ENCODE results near the gene ATP2C1.
"Not testable (repeated sequence)": the region's sequence is repeated elsewhere in the genome, so short reads cannot be mapped to it uniquely, and the experiment has no call there.

The ATP2C1 gene

DNA sequence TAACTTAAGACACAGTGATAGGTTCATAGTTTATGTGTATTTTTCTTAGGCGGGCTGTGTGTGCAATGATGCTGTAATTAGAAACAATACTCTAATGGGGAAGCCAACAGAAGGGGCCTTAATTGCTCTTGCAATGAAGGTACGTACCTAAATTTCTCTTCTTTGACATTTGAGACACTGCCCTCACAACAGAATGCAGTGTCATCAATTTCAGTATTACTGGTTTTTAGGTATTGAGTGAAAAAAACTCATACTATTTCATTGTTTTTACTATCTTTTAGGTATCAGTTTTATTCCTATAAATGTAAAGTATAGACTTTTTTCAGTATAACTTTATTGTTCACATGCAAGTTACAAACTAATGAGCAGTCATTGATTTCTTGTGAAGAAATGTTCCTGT is 73.4 kb downstream of the ATP2C1 start:
- DNase-seq: no peak
- no peaks in the 10 kb centered on the region for H3K4me1 Mint-ChIP-seq
- no peaks in the 10 kb centered on the region for H3K9me3 Mint-ChIP-seq
- H3K27me3 Mint-ChIP-seq: no peaks in the 10 kb centered on the region
- CTCF ChIA-PET: no interaction called here
- H3K27ac Mint-ChIP-seq: no peak overlapping the region
- H3K4me3 Mint-ChIP-seq: no peak overlapping the region
- peaks cover 49% of the 10 kb centered on the region for H3K36me3 Mint-ChIP-seq

DNA sequence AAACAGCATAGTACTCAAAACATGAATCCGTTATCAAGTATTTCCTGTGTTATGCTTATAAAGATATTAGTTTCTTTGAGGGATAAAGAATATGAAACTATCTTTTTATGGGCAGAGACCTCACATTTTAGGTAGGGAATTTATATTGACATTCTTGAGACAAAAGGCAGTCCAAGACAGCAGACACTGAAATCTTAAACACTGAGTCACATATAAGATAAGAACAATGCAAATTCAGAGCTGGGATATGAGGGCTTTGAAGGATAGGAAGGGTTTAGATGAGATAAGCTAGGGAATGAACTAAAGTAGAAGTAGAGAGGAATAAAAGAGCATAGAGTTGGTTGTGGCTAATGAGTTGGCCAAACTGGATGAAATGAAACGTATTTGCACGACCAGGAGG is 74.3 kb downstream of the ATP2C1 start:
- CTCF ChIA-PET: no interaction called here

DNA sequence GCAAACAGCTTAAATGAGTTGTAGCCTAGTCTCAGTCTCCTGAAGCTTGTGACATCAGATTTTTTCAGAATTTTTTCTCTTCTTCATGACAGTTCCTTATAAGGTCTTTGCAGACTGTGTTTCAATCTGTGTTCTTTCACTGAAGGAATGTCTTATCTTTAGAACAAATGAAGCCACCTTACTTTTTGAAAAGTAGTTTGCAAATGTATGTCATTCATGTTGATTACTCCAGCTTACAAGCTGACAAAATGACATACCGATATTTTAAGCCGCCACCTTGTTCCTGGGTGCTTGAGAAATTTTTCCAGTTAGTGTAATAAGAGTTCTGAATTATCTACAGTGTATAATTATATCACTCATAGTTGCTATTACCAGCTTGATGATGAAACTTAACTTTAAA is 75.7 kb downstream of the ATP2C1 start:
- H3K4me1 Mint-ChIP-seq: no peaks in the 10 kb centered on the region
- no peaks in the 10 kb centered on the region for H3K27me3 Mint-ChIP-seq
- no peak for DNase-seq
- peaks cover 56% of the 10 kb centered on the region for H3K36me3 Mint-ChIP-seq
- H3K9me3 Mint-ChIP-seq: no peaks in the 10 kb centered on the region
- CTCF ChIA-PET: no interaction called here
- peak overlapping the region; percentile 20 for H3K27ac Mint-ChIP-seq
- H3K4me3 Mint-ChIP-seq: no peak overlapping the region

More for the DNA sequence above, 74.3 kb downstream of the ATP2C1 start:
- H3K9me3 Mint-ChIP-seq: no peaks in the 10 kb centered on the region
- H3K36me3 Mint-ChIP-seq: peaks cover 56% of the 10 kb centered on the region
- H3K27me3 Mint-ChIP-seq: no peaks in the 10 kb centered on the region
- H3K4me3 Mint-ChIP-seq: no peak overlapping the region
- no peaks in the 10 kb centered on the region for H3K4me1 Mint-ChIP-seq
- H3K27ac Mint-ChIP-seq: no peak overlapping the region
- DNase-seq: no peak

DNA sequence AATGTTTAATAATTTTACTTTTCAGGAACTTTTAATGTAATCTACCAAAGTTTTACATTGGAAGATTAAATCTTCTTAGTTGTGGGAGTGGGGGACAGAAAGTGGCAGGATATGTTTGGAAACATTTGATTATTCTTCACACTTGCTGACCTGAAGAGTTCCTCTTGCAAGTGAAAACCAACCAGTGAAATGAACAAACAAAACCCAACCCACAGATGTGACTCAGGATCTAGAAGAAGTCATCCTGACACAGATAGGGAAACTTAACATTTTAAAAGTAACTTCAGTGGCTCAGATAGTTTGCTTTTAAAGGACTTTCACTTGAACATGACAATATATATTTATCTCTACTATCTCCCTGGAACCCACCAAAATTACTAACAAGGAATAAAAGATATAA is 77.3 kb downstream of the ATP2C1 start:
- no peak for DNase-seq
- CTCF ChIA-PET: no interaction called here
- no peak overlapping the region for H3K4me3 Mint-ChIP-seq
- H3K27ac Mint-ChIP-seq: no peak overlapping the region
- no peaks in the 10 kb centered on the region for H3K27me3 Mint-ChIP-seq
- H3K4me1 Mint-ChIP-seq: no peaks in the 10 kb centered on the region
- H3K9me3 Mint-ChIP-seq: no peaks in the 10 kb centered on the region
- peaks cover 49% of the 10 kb centered on the region for H3K36me3 Mint-ChIP-seq

GRCh38 chr3:130972592-130972991 is 78.7 kb downstream of the ATP2C1 start:
- Mint-ChIP-seq H3K27ac (peak overlapping the region; percentile 66), H3K36me3 (peaks cover 42% of the 10 kb centered on the region)
- H3K4me1 Mint-ChIP-seq, H3K27me3 Mint-ChIP-seq, CTCF ChIA-PET, H3K4me3 Mint-ChIP-seq, H3K9me3 Mint-ChIP-seq, DNase-seq: not testable (repeated sequence)

DNA sequence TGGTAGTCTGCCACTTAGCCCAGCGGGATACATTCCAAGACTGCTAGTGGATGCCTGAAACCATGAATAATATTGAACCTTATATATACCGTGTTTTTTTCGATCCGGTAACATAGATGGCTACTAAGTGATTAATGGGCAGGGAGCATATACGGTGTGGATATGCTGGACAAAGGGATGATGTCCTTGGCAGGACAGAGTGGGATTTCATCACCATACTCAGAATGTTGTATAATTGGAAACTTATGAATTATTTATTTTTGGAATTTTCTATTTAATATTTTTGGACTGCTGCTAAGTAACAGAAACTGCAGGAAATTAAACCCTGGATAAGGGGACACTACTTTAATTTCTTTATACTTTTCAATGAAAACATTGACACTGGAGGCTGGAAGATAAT is 79.5 kb downstream of the ATP2C1 start:
- no peak overlapping the region for H3K4me3 Mint-ChIP-seq

GRCh38 chr3:130974201-130974600 is 80.3 kb downstream of the ATP2C1 start:
- Mint-ChIP-seq H3K27me3 (no peaks in the 10 kb centered on the region), H3K4me3 (no peak overlapping the region), H3K36me3 (peaks cover 41% of the 10 kb centered on the region), H3K4me1 (no peaks in the 10 kb centered on the region), H3K9me3 (no peaks in the 10 kb centered on the region), H3K27ac (no peak overlapping the region)
- no peak for DNase-seq
- CTCF ChIA-PET: no interaction called here

More for the DNA sequence above, 79.5 kb downstream of the ATP2C1 start:
- Mint-ChIP-seq H3K27me3 (no peaks in the 10 kb centered on the region), H3K27ac (no peak overlapping the region), H3K36me3 (peaks cover 39% of the 10 kb centered on the region), H3K4me1 (no peaks in the 10 kb centered on the region), H3K9me3 (no peaks in the 10 kb centered on the region)
- CTCF ChIA-PET: no interaction called here
- no peak for DNase-seq

DNA sequence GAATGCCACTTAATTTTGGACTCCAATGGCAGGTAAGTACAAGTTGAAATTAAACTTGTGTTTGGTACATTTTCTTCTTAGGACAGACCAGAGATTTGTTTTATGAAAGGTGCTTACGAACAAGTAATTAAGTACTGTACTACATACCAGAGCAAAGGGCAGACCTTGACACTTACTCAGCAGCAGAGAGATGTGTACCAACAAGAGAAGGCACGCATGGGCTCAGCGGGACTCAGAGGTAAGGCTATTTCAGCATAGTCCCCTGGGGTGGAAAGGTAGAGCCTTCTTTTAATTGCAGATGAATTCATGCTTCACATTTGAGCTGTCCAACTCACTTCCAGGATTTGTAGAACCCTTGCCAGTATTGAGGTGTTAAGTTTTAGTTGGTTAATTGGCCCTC is 81.4 kb downstream of the ATP2C1 start:
- no peak overlapping the region for H3K4me3 Mint-ChIP-seq
- H3K27ac Mint-ChIP-seq: no peak overlapping the region
- no peaks in the 10 kb centered on the region for H3K4me1 Mint-ChIP-seq
- H3K36me3 Mint-ChIP-seq: peaks cover 40% of the 10 kb centered on the region
- no peaks in the 10 kb centered on the region for H3K27me3 Mint-ChIP-seq
- CTCF ChIA-PET: no interaction called here
- DNase-seq: no peak
- no peaks in the 10 kb centered on the region for H3K9me3 Mint-ChIP-seq

DNA sequence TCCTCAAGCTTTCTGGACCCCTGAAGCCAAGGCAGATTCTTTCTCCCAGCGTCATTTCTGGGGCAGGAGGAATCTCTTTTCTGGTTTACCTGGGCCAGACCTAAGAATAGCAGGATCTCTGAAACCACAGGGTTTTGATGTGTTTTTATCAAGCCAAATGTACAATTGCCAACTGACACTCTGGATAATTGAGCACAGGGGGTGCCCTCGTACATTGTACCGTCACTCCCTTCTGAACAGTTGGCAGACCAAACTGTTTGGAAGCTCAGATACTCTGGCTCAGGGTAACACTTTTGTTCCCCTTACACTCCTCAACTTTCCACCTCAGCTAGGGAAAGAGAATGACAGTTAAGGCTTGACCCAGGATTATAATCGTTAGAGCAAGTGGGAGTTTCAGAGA is 82.8 kb downstream of the ATP2C1 start:
- Mint-ChIP-seq H3K4me1 (no peaks in the 10 kb centered on the region), H3K4me3 (no peak overlapping the region), H3K27ac (peak overlapping the region; percentile 7), H3K9me3 (no peaks in the 10 kb centered on the region), H3K27me3 (no peaks in the 10 kb centered on the region), H3K36me3 (peaks cover 34% of the 10 kb centered on the region)
- CTCF ChIA-PET: no interaction called here
- DNase-seq: no peak

GRCh38 chr3:130979117-130979516 is 85.2 kb downstream of the ATP2C1 start:
- CTCF ChIA-PET: no interaction called here
- Mint-ChIP-seq H3K27ac (no peak overlapping the region), H3K4me1 (no peaks in the 10 kb centered on the region), H3K4me3 (no peak overlapping the region), H3K36me3 (peaks cover 23% of the 10 kb centered on the region), H3K9me3 (no peaks in the 10 kb centered on the region), H3K27me3 (no peaks in the 10 kb centered on the region)
- no peak for DNase-seq

- H3K36me3 Mint-ChIP-seq: peaks cover 22% of the 10 kb centered on the region
Observed at GRCh38 chr3:130981469-130981868, 87.6 kb downstream of the ATP2C1 start.

DNA sequence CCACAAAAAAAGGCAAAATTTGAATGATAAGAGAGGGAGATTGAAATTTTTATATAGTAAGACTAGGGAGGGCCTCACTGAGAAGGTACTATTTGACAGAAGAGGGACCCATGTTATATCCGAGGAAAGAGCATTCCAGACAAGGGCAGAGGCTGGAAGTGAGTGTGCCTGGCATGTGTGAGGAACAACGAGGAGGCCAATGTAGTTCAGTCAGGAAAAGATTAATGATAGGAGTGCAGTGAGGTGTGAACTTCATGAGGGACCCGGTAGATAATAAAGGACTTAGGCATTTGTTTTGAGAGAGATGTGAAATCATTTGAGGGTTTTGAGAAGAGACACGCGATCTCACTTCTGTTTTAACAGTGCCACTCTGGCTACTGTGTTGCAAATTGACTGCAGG is 96.4 kb downstream of the ATP2C1 start:
- Mint-ChIP-seq H3K27ac (no peak overlapping the region), H3K27me3 (no peaks in the 10 kb centered on the region), H3K4me3 (no peak overlapping the region), H3K4me1 (no peaks in the 10 kb centered on the region), H3K9me3 (no peaks in the 10 kb centered on the region), H3K36me3 (peaks cover 23% of the 10 kb centered on the region)
- no peak for DNase-seq
- CTCF ChIA-PET: no interaction called here

More at GRCh38 chr3:130981469-130981868, 87.6 kb downstream of the ATP2C1 start:
- H3K4me1 Mint-ChIP-seq: no peaks in the 10 kb centered on the region
- CTCF ChIA-PET: no interaction called here
- no peaks in the 10 kb centered on the region for H3K9me3 Mint-ChIP-seq
- H3K4me3 Mint-ChIP-seq: no peak overlapping the region
- no peaks in the 10 kb centered on the region for H3K27me3 Mint-ChIP-seq
- no peak for DNase-seq
- no peak overlapping the region for H3K27ac Mint-ChIP-seq

DNA sequence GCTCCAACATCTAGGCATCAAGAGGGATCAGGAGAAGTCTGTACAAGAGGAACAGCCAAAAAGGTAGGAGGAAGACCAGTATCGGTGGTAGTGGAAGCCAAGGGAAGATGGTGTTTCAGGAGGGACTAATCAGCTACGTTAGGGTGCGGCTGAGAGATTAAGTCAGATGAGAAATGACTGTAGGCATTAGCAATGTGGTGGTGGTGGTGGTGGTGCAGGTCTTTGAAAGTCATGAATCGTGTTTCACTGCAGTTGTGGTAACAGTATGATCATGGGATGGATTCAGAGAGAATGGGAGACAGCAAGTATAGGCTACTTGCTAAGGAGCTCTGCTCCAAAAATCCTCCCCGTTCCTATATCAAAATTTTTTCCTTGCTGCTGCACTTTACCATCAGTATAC is 97.2 kb downstream of the ATP2C1 start:
- Mint-ChIP-seq H3K9me3 (no peaks in the 10 kb centered on the region), H3K4me1 (no peaks in the 10 kb centered on the region), H3K27ac (no peak overlapping the region), H3K36me3 (peaks cover 21% of the 10 kb centered on the region), H3K4me3 (no peak overlapping the region), H3K27me3 (no peaks in the 10 kb centered on the region)
- CTCF ChIA-PET: interaction anchor here (0.7 kb wide), 1 partner anchor 34 kb away, joined by 3 read pairs; no protein-coding TSS in a partner anchor
- DNase-seq: no peak

- CTCF ChIA-PET: interaction anchor here (0.6 kb wide), 1 partner anchor 18 kb away, joined by 4 read pairs; no protein-coding TSS in a partner anchor
- Mint-ChIP-seq H3K9me3 (no peaks in the 10 kb centered on the region), H3K27me3 (no peaks in the 10 kb centered on the region), H3K4me1 (no peaks in the 10 kb centered on the region), H3K27ac (no peak overlapping the region), H3K36me3 (peaks cover 23% of the 10 kb centered on the region), H3K4me3 (no peak overlapping the region)
- DNase-seq: no peak
Observed at GRCh38 chr3:130992344-130992743, 98.5 kb downstream of the ATP2C1 start.

GRCh38 chr3:130997289-130997688 is 103.4 kb downstream of the ATP2C1 start:
- CTCF ChIA-PET: no interaction called here
- Mint-ChIP-seq H3K27ac (no peak overlapping the region), H3K9me3 (no peaks in the 10 kb centered on the region), H3K4me3 (no peak overlapping the region), H3K4me1 (no peaks in the 10 kb centered on the region), H3K36me3 (peaks cover 25% of the 10 kb centered on the region), H3K27me3 (no peaks in the 10 kb centered on the region)
- DNase-seq: no peak

DNA sequence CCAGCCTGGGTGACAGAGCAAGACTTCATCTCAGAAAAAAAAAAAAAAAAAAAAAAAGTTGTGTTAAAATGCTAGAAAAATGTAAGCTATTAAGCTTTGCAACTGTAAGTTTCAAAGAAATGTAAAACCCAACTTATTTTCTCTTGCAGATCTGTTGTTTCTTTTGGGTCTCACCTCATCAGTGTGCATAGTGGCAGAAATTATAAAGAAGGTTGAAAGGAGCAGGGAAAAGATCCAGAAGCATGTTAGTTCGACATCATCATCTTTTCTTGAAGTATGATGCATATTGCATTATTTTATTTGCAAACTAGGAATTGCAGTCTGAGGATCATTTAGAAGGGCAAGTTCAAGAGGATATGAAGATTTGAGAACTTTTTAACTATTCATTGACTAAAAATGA is 107.2 kb downstream of the ATP2C1 start:
- H3K4me3 Mint-ChIP-seq: no peak overlapping the region
- H3K27ac Mint-ChIP-seq: no peak overlapping the region
- peaks cover 4% of the 10 kb centered on the region for H3K4me1 Mint-ChIP-seq
- H3K36me3 Mint-ChIP-seq: peaks cover 29% of the 10 kb centered on the region
- CTCF ChIA-PET: no interaction called here
- DNase-seq: no peak
- no peaks in the 10 kb centered on the region for H3K27me3 Mint-ChIP-seq
- H3K9me3 Mint-ChIP-seq: no peaks in the 10 kb centered on the region
